MM.1S (cell line): Measurements from ENCODE around the gene VAV2.

Experiments
- DNase-seq: peaks from one replicate; pipeline ENCODE4 v3.0.0-alpha.2; 2015
- H2AFZ ChIP-seq: fragments of 300-600 bp; sonication (generic); 2 replicates; pipeline ENCODE4 v1.6.0; 2016; ENCODE audit warnings: antibody characterized with exemption, low read length
- H3F3A ChIP-seq: fragments of 300-600 bp; sonication (generic); 2 replicates; pipeline ENCODE4 v1.6.1; 2016; ENCODE audit warnings: mild to moderate bottlenecking, antibody characterized with exemption, low read length, moderate library complexity, mixed read lengths; ENCODE audit not compliant: insufficient read depth
- H3K27ac ChIP-seq: fragments of 300-600 bp; sonication (generic); 2 replicates; pipeline ENCODE4 v1.5.1; 2016; ENCODE audit warnings: mild to moderate bottlenecking, low read length
- H3K27me3 ChIP-seq: fragments of 300-600 bp; sonication (generic); replicated peaks from 2 replicates; pipeline ENCODE4 v1.6.0; 2016; ENCODE audit warnings: low read length; ENCODE audit not compliant: insufficient read depth
- H3K36me3 ChIP-seq: fragments of 300-600 bp; sonication (generic); replicated peaks from 2 replicates; pipeline ENCODE4 v1.6.1; 2016; ENCODE audit warnings: mild to moderate bottlenecking, low read length, mixed read lengths; ENCODE audit not compliant: insufficient read depth
- H3K4me1 ChIP-seq: fragments of 300-600 bp; sonication (generic); 2 replicates; pipeline ENCODE4 v1.6.1; 2016; ENCODE audit warnings: low read length, mixed read lengths
- H3K4me2 ChIP-seq: fragments of 300-600 bp; sonication (generic); 2 replicates; pipeline ENCODE4 v1.6.0; 2016; ENCODE audit warnings: low read depth, low read length
- H3K4me3 ChIP-seq: fragments of 300-600 bp; sonication (generic); 2 replicates; pipeline ENCODE4 v1.5.1; 2016; ENCODE audit warnings: low read length, mixed read lengths
- H3K79me2 ChIP-seq: fragments of 300-600 bp; sonication (generic); 2 replicates; pipeline ENCODE4 v1.6.1; 2016; ENCODE audit warnings: mixed run types, low read length, mixed read lengths
- H3K9ac ChIP-seq: fragments of 300-600 bp; sonication (generic); 2 replicates; pipeline ENCODE4 v1.6.1; 2016; ENCODE audit warnings: low read length, mixed read lengths
- H3K9me2 ChIP-seq: fragments of 300-600 bp; sonication (generic); replicated peaks from 2 replicates; pipeline ENCODE4 v1.6.1; 2016; ENCODE audit warnings: mild to moderate bottlenecking, low read length, mixed read lengths; ENCODE audit not compliant: insufficient read depth
- H3K9me3 ChIP-seq: fragments of 300-600 bp; sonication (generic); replicated peaks from 2 replicates; pipeline ENCODE4 v1.6.1; 2016; ENCODE audit warnings: mild to moderate bottlenecking, low read length, mixed read lengths; ENCODE audit not compliant: insufficient read depth
- H4K20me1 ChIP-seq: fragments of 300-600 bp; sonication (generic); 2 replicates; pipeline ENCODE4 v1.6.1; 2016; ENCODE audit warnings: mild to moderate bottlenecking, low read length, moderate library complexity, mixed read lengths; ENCODE audit not compliant: insufficient read depth
- CTCF ChIP-seq: fragments of 300-600 bp; sonication (generic); IDR thresholded peaks from 2 replicates; pipeline ENCODE4 v1.5.1; 2016; ENCODE audit warnings: antibody characterized with exemption, low read length, mixed read lengths
- EZH2 ChIP-seq: fragments of 300-600 bp; sonication (generic); optimal IDR thresholded peaks from 2 replicates; pipeline ENCODE3; 2017; ENCODE audit warnings: low read depth, mild to moderate bottlenecking, antibody characterized with exemption, low read length, mixed read lengths
- EZH2phosphoT487 ChIP-seq: fragments of 300-600 bp; sonication (generic); IDR thresholded peaks from 2 replicates; pipeline ENCODE4 v1.6.1; 2018; ENCODE audit warnings: antibody characterized with exemption, low read length

VAV2 gene

GRCh38 chr9:133930046-133930681 is 62.0 kb downstream of the VAV2 start:
- no peaks in the 10 kb centered on the region for H4K20me1 ChIP-seq
- no peaks in the 10 kb centered on the region for H3K79me2 ChIP-seq
- no peak for DNase-seq
- H3K4me3 ChIP-seq: no peak overlapping the region
- H3K9me2 ChIP-seq: no peaks in the 10 kb centered on the region
- H3K27ac ChIP-seq: no peak overlapping the region
- H3F3A ChIP-seq: no peaks in the 10 kb centered on the region
- no peaks in the 10 kb centered on the region for H3K36me3 ChIP-seq
- no peak for TF ChIP-seq EZH2phosphoT487
- TF ChIP-seq EZH2: no peak
- no peak for TF ChIP-seq CTCF
- no peak overlapping the region for H2AFZ ChIP-seq
- H3K4me2 ChIP-seq: no peak overlapping the region
- H3K9me3 ChIP-seq: no peaks in the 10 kb centered on the region
- H3K27me3 ChIP-seq: peaks cover 18% of the 10 kb centered on the region; the same call in 1 of the 2 replicates
- no peaks in the 10 kb centered on the region for H3K4me1 ChIP-seq
- H3K9ac ChIP-seq: no peak overlapping the region

GRCh38 chr9:133929599-133929998 is 62.5 kb downstream of the VAV2 start:
- no peak for TF ChIP-seq EZH2phosphoT487
- TF ChIP-seq EZH2: no peak
- TF ChIP-seq CTCF: no peak
- Histone ChIP-seq H2AFZ (no peak overlapping the region), H3K27me3 (peaks cover 21% of the 10 kb centered on the region; the same call in 1 of the 2 replicates), H3K9me2 (no peaks in the 10 kb centered on the region), H3K9ac (no peak overlapping the region), H3K27ac (no peak overlapping the region), H3K9me3 (no peaks in the 10 kb centered on the region), H3K36me3 (no peaks in the 10 kb centered on the region), H3K4me2 (no peak overlapping the region), H3K4me3 (no peak overlapping the region), H3K79me2 (no peaks in the 10 kb centered on the region), H3K4me1 (no peaks in the 10 kb centered on the region), H3F3A (no peaks in the 10 kb centered on the region), H4K20me1 (no peaks in the 10 kb centered on the region)
- no peak for DNase-seq

- Histone ChIP-seq H3F3A (no peaks in the 10 kb centered on the region), H3K27me3 (peaks cover 24% of the 10 kb centered on the region; the same call in 1 of the 2 replicates), H3K4me2 (no peak overlapping the region), H3K9ac (no peak overlapping the region), H3K9me3 (no peaks in the 10 kb centered on the region), H4K20me1 (no peaks in the 10 kb centered on the region), H3K4me1 (no peaks in the 10 kb centered on the region), H3K27ac (no peak overlapping the region), H3K9me2 (no peaks in the 10 kb centered on the region), H3K4me3 (no peak overlapping the region), H3K79me2 (no peaks in the 10 kb centered on the region), H2AFZ (no peak overlapping the region), H3K36me3 (no peaks in the 10 kb centered on the region)
- DNase-seq: no peak
- no peak for TF ChIP-seq EZH2
- no peak for TF ChIP-seq CTCF
- no peak for TF ChIP-seq EZH2phosphoT487
These were observed 63.8 kb downstream of the VAV2 start for GRCh38 chr9:133928248-133928764.
